ENCODE measurements around the gene NDRG3.
"Not testable (repeated sequence)": the region's sequence is repeated elsewhere in the genome, so short reads cannot be mapped to it uniquely, and the experiment has no call there.

GRCh38 chr20:36638876-36639400, 107.0 kb downstream of the NDRG3 start:
- not testable (repeated sequence) for TF ChIP-seq ZNF274 (IDR thresholded peaks at IDR 0.05; ENCODE audit: low read depth, low read length); YY1 (IDR thresholded peaks at IDR 0.05; ENCODE audit: insufficient read depth, insufficient read length)

Data from NT2/D1 (cell line).